WTC11 (cell line): ENCODE data around the gene RWDD4. TPM values are rescaled to one million over a fixed set of nuclear protein-coding genes. Genes with fewer than 3 reads are reported as not detected.

Experiments used
- ATAC-seq: fragments of 200-7000 bp; cut with Tn5 transposase; 2 replicates; pipeline ENCODE4 v1.10.0; 2021; ENCODE audit warnings: mild to moderate bottlenecking, moderate library complexity
- CTCF ChIA-PET: fragments of 300-600 bp; sonication (Branson Sonifier 250); formaldehyde crosslinking; loops from one replicate; lab custom pipeline; 2021; ENCODE audit warnings: antibody characterized with exemption; lab: Charles Lee
- POLR2A ChIA-PET: fragments of 350-600 bp; sonication (Branson Sonifier 250); formaldehyde crosslinking; loops from one replicate; lab custom pipeline; 2021; ENCODE audit warnings: antibody characterized with exemption; lab: Charles Lee
- DNase-seq: peaks from one replicate; pipeline ENCODE4 v3.0.0; 2021; ENCODE audit warnings: low spot score
- H3K27ac Mint-ChIP-seq: 2 replicates; pipeline ENCODE4 v1.8.0; 2021; ENCODE audit warnings: mixed read lengths
- H3K27me3 Mint-ChIP-seq: 2 replicates; pipeline ENCODE4 v1.8.0; 2021; ENCODE audit warnings: low read depth, mild to moderate bottlenecking, moderate library complexity, mixed read lengths
- H3K36me3 Mint-ChIP-seq: 2 replicates; pipeline ENCODE4 v1.8.0; 2021; ENCODE audit warnings: mixed read lengths
- H3K4me1 Mint-ChIP-seq: 2 replicates; pipeline ENCODE4 v1.8.0; 2022; ENCODE audit warnings: mixed read lengths
- H3K4me3 Mint-ChIP-seq: 2 replicates; pipeline ENCODE4 v1.8.0; 2021; ENCODE audit warnings: mild to moderate bottlenecking, moderate library complexity, mixed read lengths
- H3K9me3 Mint-ChIP-seq: 2 replicates; pipeline ENCODE4 v1.8.0; 2021; ENCODE audit warnings: mixed read lengths
- ARID4B ChIP-seq: sonication (generic); formaldehyde crosslinking; IDR thresholded peaks from 2 replicates; pipeline ENCODE4 v1.8.0; 2023; ENCODE audit warnings: missing genetic modification reagents, mild to moderate bottlenecking, borderline replicate concordance
- CBFB ChIP-seq: sonication (generic); formaldehyde crosslinking; IDR thresholded peaks from 2 replicates; pipeline ENCODE4 v1.8.1; 2022; ENCODE audit warnings: mild to moderate bottlenecking, low read depth, missing genetic modification reagents
- E2F4 ChIP-seq: sonication (generic); formaldehyde crosslinking; IDR thresholded peaks from 2 replicates; pipeline ENCODE4 v1.8.1; 2022; ENCODE audit warnings: low read depth, mild to moderate bottlenecking, moderate library complexity, missing genetic modification reagents, borderline replicate concordance
- EMX1 ChIP-seq: fragments of 250-450 bp; sonication (Bioruptor Pico); IDR thresholded peaks from 2 replicates; pipeline ENCODE4 v1.8.0; 2021; ENCODE audit warnings: mild to moderate bottlenecking
- ESRRA ChIP-seq: sonication (generic); formaldehyde crosslinking; IDR thresholded peaks from 2 replicates; pipeline ENCODE4 v1.8.1; 2022; ENCODE audit warnings: mild to moderate bottlenecking, missing genetic modification reagents, borderline replicate concordance
- ETV6 ChIP-seq: sonication (generic); formaldehyde crosslinking; IDR thresholded peaks from 2 replicates; pipeline ENCODE4 v1.8.1; 2022; ENCODE audit warnings: mild to moderate bottlenecking, missing genetic modification reagents
- FOXJ3 ChIP-seq: sonication (generic); formaldehyde crosslinking; IDR thresholded peaks from 2 replicates; pipeline ENCODE4 v1.9.0; 2021; ENCODE audit warnings: missing genetic modification reagents, mild to moderate bottlenecking, borderline replicate concordance
- GTF2I ChIP-seq: fragments of 250-450 bp; sonication (Bioruptor Pico); conservative IDR thresholded peaks from 2 replicates; pipeline ENCODE4 v1.4.0; 2021; ENCODE audit warnings: mild to moderate bottlenecking
- HMGA2 ChIP-seq: fragments of 250-450 bp; sonication (Bioruptor Pico); IDR thresholded peaks from 2 replicates; pipeline ENCODE4 v1.4.0; 2021; ENCODE audit warnings: mild to moderate bottlenecking, moderate library complexity
- NR3C1 ChIP-seq: sonication (generic); formaldehyde crosslinking; conservative IDR thresholded peaks from 2 replicates; pipeline ENCODE4 v1.8.1; 2023; ENCODE audit warnings: low read depth, mild to moderate bottlenecking, missing genetic modification reagents
- RELA ChIP-seq: sonication (generic); formaldehyde crosslinking; IDR thresholded peaks from 2 replicates; pipeline ENCODE4 v1.8.1; 2022; ENCODE audit warnings: missing genetic modification reagents, mild to moderate bottlenecking, borderline replicate concordance
- RORB ChIP-seq: fragments of 250-450 bp; sonication (Bioruptor Pico); IDR thresholded peaks from 2 replicates; pipeline ENCODE4 v1.9.0; 2021; ENCODE audit warnings: mild to moderate bottlenecking
- SOX15 ChIP-seq: fragments of 250-450 bp; sonication (Bioruptor Pico); IDR thresholded peaks from 2 replicates; pipeline ENCODE4 v1.9.0; 2021; ENCODE audit warnings: mild to moderate bottlenecking
- SP1 ChIP-seq: sonication (generic); formaldehyde crosslinking; conservative IDR thresholded peaks from 2 replicates; pipeline ENCODE4 v1.8.1; 2022; ENCODE audit warnings: missing genetic modification reagents
- USF2 ChIP-seq: sonication (generic); formaldehyde crosslinking; IDR thresholded peaks from 2 replicates; pipeline ENCODE4 v1.8.1; 2023; ENCODE audit warnings: mild to moderate bottlenecking, missing genetic modification reagents, moderate library complexity
- ZNF219 ChIP-seq: sonication (generic); formaldehyde crosslinking; IDR thresholded peaks from 2 replicates; pipeline ENCODE4 v1.8.0; 2023; ENCODE audit warnings: missing genetic modification reagents, mild to moderate bottlenecking, borderline replicate concordance
- ZNF281 ChIP-seq: sonication (generic); formaldehyde crosslinking; IDR thresholded peaks from 2 replicates; pipeline ENCODE4 v1.8.0; 2023; ENCODE audit warnings: mild to moderate bottlenecking, missing genetic modification reagents
- ZNF416 ChIP-seq: fragments of 250-450 bp; sonication (Bioruptor Pico); IDR thresholded peaks from 2 replicates; pipeline ENCODE4 v1.9.0; 2021; ENCODE audit warnings: mild to moderate bottlenecking, inconsistent platforms
- total RNA-seq: library from RNA; stranded (reverse); gene quantifications from 3 replicates; pipeline ENCODE4 v1.2.3, GENCODE V29; 2021
- TF ChIP-seq, protein P1 (sequence below): sonication (generic); formaldehyde crosslinking; IDR thresholded peaks from 2 replicates; pipeline ENCODE4 v1.8.1; 2022; ENCODE audit warnings: mild to moderate bottlenecking, moderate library complexity, missing genetic modification reagents
- TF ChIP-seq, protein P2 (sequence below): sonication (generic); formaldehyde crosslinking; IDR thresholded peaks from 2 replicates; pipeline ENCODE4 v1.8.1; 2023; ENCODE audit warnings: mild to moderate bottlenecking, missing genetic modification reagents, moderate library complexity
- TF ChIP-seq, protein P3 (sequence below): fragments of 250-450 bp; sonication (Bioruptor Pico); conservative IDR thresholded peaks from 2 replicates; pipeline ENCODE4 v1.9.0; 2021; ENCODE audit warnings: mild to moderate bottlenecking
- TF ChIP-seq, protein P4 (sequence below): sonication (generic); formaldehyde crosslinking; IDR thresholded peaks from 2 replicates; pipeline ENCODE4 v1.8.0; 2022; ENCODE audit warnings: mild to moderate bottlenecking, missing genetic modification reagents

RWDD4 gene
- total RNA-seq, 1 experiment from 2014 or later, result 17.8 TPM

GRCh38 chr4:183599690-183600089 is 59.3 kb downstream of the RWDD4 start:
- Mint-ChIP-seq H3K9me3 (peaks cover 3% of the 10 kb centered on the region), H3K27me3 (no peaks in the 10 kb centered on the region), H3K36me3 (no peaks in the 10 kb centered on the region), H3K4me1 (no peaks in the 10 kb centered on the region), H3K27ac (no peak overlapping the region), H3K4me3 (no peak overlapping the region)
- ATAC-seq (no peak), DNase-seq (no peak)
- CTCF ChIA-PET, result interaction anchor here (0.6 to 1.8 kb wide), 16 partner anchors 10 to 193 kb away, joined by 3 to 11 read pairs (median 4); partner anchors contain the start of genes CDKN2AIP and ING2
- POLR2A ChIA-PET, result no interaction called here
- no peak for TF ChIP-seq EMX1 (CRISPR knock-in tag)
- TF ChIP-seq, protein P1, sequence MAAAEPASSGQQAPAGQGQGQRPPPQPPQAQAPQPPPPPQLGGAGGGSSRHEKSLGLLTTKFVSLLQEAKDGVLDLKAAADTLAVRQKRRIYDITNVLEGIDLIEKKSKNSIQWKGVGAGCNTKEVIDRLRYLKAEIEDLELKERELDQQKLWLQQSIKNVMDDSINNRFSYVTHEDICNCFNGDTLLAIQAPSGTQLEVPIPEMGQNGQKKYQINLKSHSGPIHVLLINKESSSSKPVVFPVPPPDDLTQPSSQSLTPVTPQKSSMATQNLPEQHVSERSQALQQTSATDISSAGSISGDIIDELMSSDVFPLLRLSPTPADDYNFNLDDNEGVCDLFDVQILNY (CRISPR knock-in tag), result no peak
- no peak for TF ChIP-seq ETV6
- TF ChIP-seq ESRRA (CRISPR knock-in tag), result no peak
- no peak for TF ChIP-seq ARID4B (CRISPR knock-in tag)
- TF ChIP-seq RELA (CRISPR knock-in tag), result no peak
- TF ChIP-seq SOX15 (CRISPR knock-in tag), result no peak
- TF ChIP-seq ZNF281 (CRISPR knock-in tag), result no peak
- TF ChIP-seq USF2 (CRISPR knock-in tag), result no peak
- TF ChIP-seq RORB (CRISPR knock-in tag), result no peak
- TF ChIP-seq SP1, result no peak
- TF ChIP-seq, protein P2, sequence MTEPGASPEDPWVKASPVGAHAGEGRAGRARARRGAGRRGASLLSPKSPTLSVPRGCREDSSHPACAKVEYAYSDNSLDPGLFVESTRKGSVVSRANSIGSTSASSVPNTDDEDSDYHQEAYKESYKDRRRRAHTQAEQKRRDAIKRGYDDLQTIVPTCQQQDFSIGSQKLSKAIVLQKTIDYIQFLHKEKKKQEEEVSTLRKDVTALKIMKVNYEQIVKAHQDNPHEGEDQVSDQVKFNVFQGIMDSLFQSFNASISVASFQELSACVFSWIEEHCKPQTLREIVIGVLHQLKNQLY (CRISPR knock-in tag), result no peak
- TF ChIP-seq ZNF219 (CRISPR knock-in tag), result no peak
- TF ChIP-seq ZNF416 (CRISPR knock-in tag), result no peak
- TF ChIP-seq NR3C1 (CRISPR knock-in tag), result no peak

DNA sequence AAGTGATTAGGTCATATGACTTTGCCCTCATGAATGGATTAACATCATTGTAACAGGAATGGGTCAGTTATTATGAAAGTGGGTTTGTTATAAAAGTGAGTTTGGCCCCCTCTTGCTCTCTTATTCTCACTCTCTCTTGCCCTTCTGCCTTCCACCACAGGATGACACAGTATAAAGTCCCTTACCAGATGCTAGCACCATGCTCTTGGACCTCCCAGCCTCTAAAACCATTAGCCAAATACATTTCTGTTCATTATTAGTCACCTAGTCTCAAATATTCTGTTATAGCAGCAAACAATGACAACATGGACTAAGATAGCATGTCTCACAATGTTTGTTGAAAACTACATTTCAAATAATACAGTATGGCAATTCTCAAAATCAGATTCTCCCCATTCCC is 59.7 kb downstream of the RWDD4 start:
- ATAC-seq (no peak), DNase-seq (no peak)
- peaks cover 5% of the 10 kb centered on the region for H3K9me3 Mint-ChIP-seq
- H3K27ac Mint-ChIP-seq, result no peak overlapping the region
- ChIA-PET CTCF (interaction anchor here (0.6 to 1.8 kb wide), 11 partner anchors 11 to 192 kb away, joined by 3 to 11 read pairs (median 5); partner anchors contain the start of gene ING2), POLR2A (no interaction called here)
- H3K27me3 Mint-ChIP-seq, result no peaks in the 10 kb centered on the region
- no peak overlapping the region for H3K4me3 Mint-ChIP-seq
- no peaks in the 10 kb centered on the region for H3K36me3 Mint-ChIP-seq
- no peaks in the 10 kb centered on the region for H3K4me1 Mint-ChIP-seq
- no peak for TF ChIP-seq E2F4 (CRISPR knock-in tag)
- no peak for TF ChIP-seq GTF2I (CRISPR knock-in tag)
- TF ChIP-seq, protein P3, sequence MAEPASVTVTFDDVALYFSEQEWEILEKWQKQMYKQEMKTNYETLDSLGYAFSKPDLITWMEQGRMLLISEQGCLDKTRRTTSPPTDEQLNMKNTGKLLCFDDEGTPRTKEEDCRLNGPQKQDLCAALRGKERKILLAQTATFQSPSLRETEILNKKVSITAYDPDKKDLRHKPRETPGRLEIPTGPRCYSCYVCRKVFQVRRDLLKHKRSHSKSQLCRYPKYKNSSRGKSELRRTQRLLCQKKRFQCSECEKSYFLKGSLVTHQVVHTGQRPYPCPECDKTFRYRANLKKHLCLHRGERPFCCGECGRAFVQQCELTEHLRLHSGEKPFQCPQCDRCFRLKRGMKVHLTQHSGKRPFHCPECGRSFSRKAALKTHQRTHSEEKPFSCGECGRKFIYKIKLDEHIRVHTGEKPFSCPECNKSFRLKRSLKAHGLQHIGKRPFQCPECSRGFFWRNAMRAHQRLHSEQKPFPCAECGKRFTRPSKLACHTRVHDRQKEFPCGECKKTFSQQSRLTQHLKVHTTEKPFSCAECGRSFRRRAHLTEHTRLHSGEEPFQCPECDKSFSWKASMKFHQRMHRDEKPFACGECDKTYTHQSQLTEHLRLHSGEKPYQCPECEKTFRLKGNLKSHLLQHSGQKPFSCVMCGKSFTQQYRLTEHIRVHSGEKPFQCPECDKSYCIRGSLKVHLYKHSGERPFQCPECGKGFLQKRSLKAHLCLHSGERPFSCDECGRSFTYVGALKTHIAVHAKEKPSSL, result no peak
- no peak for TF ChIP-seq RORB (CRISPR knock-in tag)
- TF ChIP-seq, protein P4, sequence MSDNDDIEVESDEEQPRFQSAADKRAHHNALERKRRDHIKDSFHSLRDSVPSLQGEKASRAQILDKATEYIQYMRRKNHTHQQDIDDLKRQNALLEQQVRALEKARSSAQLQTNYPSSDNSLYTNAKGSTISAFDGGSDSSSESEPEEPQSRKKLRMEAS (CRISPR knock-in tag), result no peak
- TF ChIP-seq HMGA2 (CRISPR knock-in tag), result no peak
- TF ChIP-seq CBFB (CRISPR knock-in tag), result no peak
- TF ChIP-seq FOXJ3, result no peak
